HEK293T (cell line): Measurements from ENCODE around the gene RXRB.

Experiments used
- CTCF ChIA-PET: fragments of 350-600 bp; formaldehyde crosslinking; extraction: SDS; loops from one replicate; lab custom pipeline; 2021; ENCODE audit warnings: antibody characterized with exemption, inconsistent platforms; lab: Yijun Ruan, JAX
- POLR2A ChIA-PET: fragments of 350-600 bp; formaldehyde crosslinking; extraction: SDS; loops from one replicate; lab custom pipeline; 2020; ENCODE audit warnings: antibody characterized with exemption, inconsistent platforms; lab: Yijun Ruan, JAX
- DNase-seq: peaks from one replicate; pipeline ENCODE4 v3.0.0; 2012; ENCODE audit warnings: mixed read lengths; ENCODE audit errors: extremely low spot score
- ARNT ChIP-seq: fragments of 450-650 bp; IDR thresholded peaks from 2 replicates; pipeline ENCODE4 v1.6.1; 2017; ENCODE audit warnings: mild to moderate bottlenecking
- BHLHE40 ChIP-seq: fragments of 450-650 bp; IDR thresholded peaks from 2 replicates; pipeline ENCODE4 v1.6.1; 2016; ENCODE audit warnings: mild to moderate bottlenecking, moderate library complexity, borderline replicate concordance
- CTBP1 ChIP-seq: fragments of 450-650 bp; IDR thresholded peaks from 2 replicates; pipeline ENCODE4 v1.6.1; 2016; ENCODE audit warnings: borderline replicate concordance
- ELF4 ChIP-seq: fragments of 450-650 bp; IDR thresholded peaks from 2 replicates; pipeline ENCODE4 v1.6.1; 2017; ENCODE audit warnings: antibody characterized with exemption
- FOXA1 ChIP-seq: fragments of 450-650 bp; IDR thresholded peaks from 2 replicates; pipeline ENCODE4 v1.6.1; 2016; ENCODE audit warnings: mild to moderate bottlenecking
- FOXK2 ChIP-seq: fragments of 450-650 bp; IDR thresholded peaks from 2 replicates; pipeline ENCODE4 v1.6.1; 2016; ENCODE audit warnings: mild to moderate bottlenecking
- FOXM1 ChIP-seq: fragments of 450-650 bp; IDR thresholded peaks from 2 replicates; pipeline ENCODE4 v1.6.1; 2017; ENCODE audit warnings: mild to moderate bottlenecking, borderline replicate concordance
- HDGF ChIP-seq: fragments of 450-650 bp; IDR thresholded peaks from 2 replicates; pipeline ENCODE4 v1.6.1; 2017; ENCODE audit warnings: antibody characterized with exemption, borderline replicate concordance
- L3MBTL2 ChIP-seq: fragments of 450-650 bp; conservative IDR thresholded peaks from 2 replicates; pipeline ENCODE4 v1.6.1; 2016; ENCODE audit warnings: mild to moderate bottlenecking
- LEF1 ChIP-seq: fragments of 450-650 bp; IDR thresholded peaks from 2 replicates; pipeline ENCODE4 v1.6.1; 2017; ENCODE audit warnings: mild to moderate bottlenecking, borderline replicate concordance
- NFRKB ChIP-seq: fragments of 450-650 bp; IDR thresholded peaks from 2 replicates; pipeline ENCODE4 v1.6.1; 2016; ENCODE audit warnings: mild to moderate bottlenecking, moderate library complexity
- PKNOX1 ChIP-seq: fragments of 450-650 bp; IDR thresholded peaks from 2 replicates; pipeline ENCODE4 v1.6.1; 2016
- SP1 ChIP-seq: fragments of 450-650 bp; IDR thresholded peaks from 2 replicates; pipeline ENCODE4 v1.6.1; 2017
- SUZ12 ChIP-seq: fragments of 450-650 bp; IDR thresholded peaks from 2 replicates; pipeline ENCODE4 v1.6.1; 2016; ENCODE audit warnings: mild to moderate bottlenecking
- TARDBP ChIP-seq: fragments of 450-650 bp; IDR thresholded peaks from 2 replicates; pipeline ENCODE4 v1.6.1; 2016
- ZNF384 ChIP-seq: fragments of 450-650 bp; IDR thresholded peaks from 2 replicates; pipeline ENCODE4 v1.6.1; 2016

RXRB gene

GRCh38 chr6:33189164-33189563, 11.3 kb downstream of the RXRB start:
- ChIA-PET POLR2A (interaction anchor here (1.4 kb wide), 1 partner anchor 18 kb away, joined by 3 read pairs; no protein-coding TSS in a partner anchor), CTCF (no interaction called here)
- TF ChIP-seq SP1 (no peak), NFRKB (no peak), TARDBP (no peak), FOXA1 (no peak), SUZ12 (no peak), PKNOX1 (no peak), LEF1 (no peak), ZNF384 (no peak), ELF4 (no peak), L3MBTL2 (no peak), HDGF (no peak), CTBP1 (no peak), ARNT (no peak), FOXK2 (no peak)
- DNase-seq = no peak

GRCh38 chr6:33187809-33188208, 12.7 kb downstream of the RXRB start:
- ChIA-PET POLR2A (no interaction called here), CTCF (no interaction called here)

GRCh38 chr6:33185654-33186187, 14.7 kb downstream of the RXRB start:
- DNase-seq = no peak
- CTCF ChIA-PET = no interaction called here
- POLR2A ChIA-PET = interaction anchor here (1.7 kb wide), 1 partner anchor 14 kb away, joined by 5 read pairs; no protein-coding TSS in a partner anchor
- no peak for TF ChIP-seq L3MBTL2
- no peak for TF ChIP-seq SP1
- no peak for TF ChIP-seq ARNT
- no peak for TF ChIP-seq NFRKB
- TF ChIP-seq PKNOX1 = no peak

More at GRCh38 chr6:33187809-33188208, 12.7 kb downstream of the RXRB start:
- no peak for TF ChIP-seq L3MBTL2
- no peak for TF ChIP-seq NFRKB
- no peak for TF ChIP-seq ZNF384
- TF ChIP-seq ARNT = no peak
- TF ChIP-seq FOXK2 = no peak
- TF ChIP-seq TARDBP = no peak
- TF ChIP-seq LEF1 = no peak
- DNase-seq = no peak

GRCh38 chr6:33185190-33185589, 15.3 kb downstream of the RXRB start:
- DNase-seq = no peak
- no peak for TF ChIP-seq TARDBP
- no peak for TF ChIP-seq HDGF
- TF ChIP-seq FOXM1 = no peak
- no peak for TF ChIP-seq BHLHE40
- TF ChIP-seq SUZ12 = no peak
- TF ChIP-seq FOXA1 = no peak
- no peak for TF ChIP-seq LEF1
- TF ChIP-seq CTBP1 = no peak
- no peak for TF ChIP-seq ARNT
- TF ChIP-seq L3MBTL2 = no peak
- TF ChIP-seq PKNOX1 = no peak
- no peak for TF ChIP-seq SP1
- TF ChIP-seq FOXK2 = no peak
- TF ChIP-seq ELF4 = no peak
- no peak for TF ChIP-seq NFRKB
- TF ChIP-seq ZNF384 = no peak
- CTCF ChIA-PET = no interaction called here
- POLR2A ChIA-PET = no interaction called here

- CTCF ChIA-PET = no interaction called here
- DNase-seq = no peak
- POLR2A ChIA-PET = no interaction called here
- no peak for TF ChIP-seq LEF1
- no peak for TF ChIP-seq TARDBP
- no peak for TF ChIP-seq FOXM1
- no peak for TF ChIP-seq BHLHE40
- no peak for TF ChIP-seq SUZ12
- no peak for TF ChIP-seq PKNOX1
Measured at GRCh38 chr6:33183071-33183683, 17.3 kb downstream of the RXRB start.

- no peak for TF ChIP-seq BHLHE40
- no peak for TF ChIP-seq L3MBTL2
- no peak for TF ChIP-seq ELF4
- no peak for TF ChIP-seq SP1
- TF ChIP-seq NFRKB = no peak
- TF ChIP-seq PKNOX1 = no peak
- no peak for TF ChIP-seq LEF1
- TF ChIP-seq FOXK2 = no peak
- TF ChIP-seq CTBP1 = no peak
- no peak for TF ChIP-seq SUZ12
- TF ChIP-seq ARNT = no peak
- TF ChIP-seq FOXM1 = no peak
- TF ChIP-seq ZNF384 = no peak
- TF ChIP-seq HDGF = no peak
- no peak for TF ChIP-seq FOXA1
- no peak for DNase-seq
- CTCF ChIA-PET = no interaction called here
- POLR2A ChIA-PET = no interaction called here
Measured at GRCh38 chr6:33181141-33181540, 19.3 kb downstream of the RXRB start.
